Measurements from ENCODE around the gene NLRP1. TPM values are rescaled to one million over a fixed set of nuclear protein-coding genes. Genes with fewer than 3 reads are reported as not detected.

Gene NLRP1
- total and polyA plus RNA-seq, 9 of the 15 experiments (the other 6 are each of a cell fraction or from before 2014, with no cell fraction given), result 4.0 to 69.4 (median 27.7) TPM

DNA sequence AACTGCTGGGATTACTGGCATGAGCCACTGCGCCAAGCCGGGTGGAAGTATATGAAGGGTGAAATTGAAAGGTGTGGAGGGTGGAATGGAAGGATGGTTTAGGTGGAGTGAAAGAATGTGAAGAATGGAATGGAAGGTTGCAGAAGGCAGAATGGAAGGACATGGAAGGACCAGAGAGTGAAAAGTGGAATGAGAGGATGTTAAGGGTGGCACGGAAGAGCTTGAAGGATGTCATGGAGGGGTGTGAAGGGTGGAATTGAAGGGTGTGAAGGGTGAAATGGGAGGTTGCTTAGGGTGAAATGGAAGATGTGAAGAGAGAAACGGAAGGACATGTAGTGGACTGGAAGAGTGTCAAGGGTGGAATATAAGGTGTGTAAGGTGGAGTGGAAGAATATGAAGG lies 81.8 kb downstream of the NLRP1 start (continued):
- TF ChIP-seq ZFX (CRISPR knock-in tag; IDR thresholded peaks at IDR 0.05) (no peak), ZNF232 (CRISPR knock-in tag; IDR thresholded peaks at IDR 0.05) (no peak), NEUROD1 (IDR thresholded peaks at IDR 0.05; ENCODE audit: borderline replicate concordance, low read depth, low read length, partially characterized antibody) (no peak), ZNF551 (CRISPR knock-in tag; IDR thresholded peaks at IDR 0.05) (no peak), BDP1 (IDR thresholded peaks at IDR 0.05; ENCODE audit: insufficient read depth, insufficient read length) (no peak), POLR2B (IDR thresholded peaks at IDR 0.05; ENCODE audit: low read depth, partially characterized antibody) (peak; percentile 36)

DNA sequence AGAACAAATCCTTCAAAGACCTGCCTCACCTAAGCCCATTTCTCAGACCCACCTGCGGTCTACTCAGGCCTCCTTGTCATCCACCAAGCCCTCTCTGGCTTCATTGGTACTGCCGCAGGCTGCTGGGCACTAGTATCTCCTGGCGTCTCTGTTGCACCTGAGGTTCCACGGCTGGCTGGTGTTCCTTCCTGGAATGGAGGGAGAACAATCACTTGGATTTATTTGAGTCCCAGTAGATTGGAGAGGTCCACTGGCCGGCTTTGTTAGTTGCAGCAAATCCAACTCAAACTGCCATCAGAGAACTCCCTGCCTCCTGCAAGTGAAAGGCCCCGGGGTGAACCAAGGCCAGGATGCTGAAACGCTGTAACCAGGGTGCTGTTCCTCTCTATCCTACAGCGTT lies 82.6 kb downstream of the NLRP1 start:
- ChIA-PET POLR2A (no interaction called here), CTCF (ENCODE audit: low intra/inter-chr PET ratio) (no interaction called here)
- H3K4me3 ChIP-seq, result no peak overlapping the region
- no peaks in the 10 kb centered on the region for H4K20me1 ChIP-seq (replicated peaks; ENCODE audit: control insufficient read depth, insufficient read depth, low read length)
- H2AFZ ChIP-seq (ENCODE audit: low read depth, low read length), result no peak overlapping the region
- no peaks in the 10 kb centered on the region for H3K27me3 ChIP-seq (ENCODE audit: control insufficient read depth in 2 of 2, insufficient read depth in 2 of 2, low read length in 2 of 2)
- H3K9ac ChIP-seq (ENCODE audit: insufficient read depth in 1 of 2, low read depth in 2 of 2, low read length in 2 of 2), result no peak overlapping the region
- intact Hi-C loops (cut with micrococcal nuclease), result no loop called here
- H3K9me3 ChIP-seq (replicated peaks; ENCODE audit: control insufficient read depth, insufficient read depth, low read depth, low read length), result no peaks in the 10 kb centered on the region
- WGBS (ENCODE audit: insufficient coverage, low coverage, missing lambda C conversion rate), result 76% methylated on average over 7 of the region's 8 CpGs
- DNase-seq (ENCODE audit: extremely low read depth in 1 of 4, low spot score in 3 of 4) (no peak), FAIRE-seq (no peak), ATAC-seq (no peak)
- in situ Hi-C loops (cut with MboI), result no loop called here
- peaks cover 14% of the 10 kb centered on the region; the same call in 2 of the 3 replicates for H3K36me3 ChIP-seq (ENCODE audit: control insufficient read depth, insufficient read depth, low read length)
- BruUV-seq (replicated peaks), result no TSS peak
- no peaks in the 10 kb centered on the region for H3K9me1 ChIP-seq (ENCODE audit: control insufficient read depth, insufficient read depth, low read length)
- H3K4me2 ChIP-seq (ENCODE audit: insufficient read depth, low read length), result no peak overlapping the region
- TF ChIP-seq CSDE1 (IDR thresholded peaks at IDR 0.05), result no peak
- no peaks in the 10 kb centered on the region for H3K4me1 ChIP-seq (replicated peaks in 1 of 2; ENCODE audit: control insufficient read depth in 2 of 2, insufficient read depth in 2 of 2, low read length in 2 of 2)
- no peak overlapping the region for H3K27ac ChIP-seq (ENCODE audit: extremely low read depth, low read depth, low read length)
- no peaks in the 10 kb centered on the region for H3K79me2 ChIP-seq (ENCODE audit: control insufficient read depth, insufficient read depth, low read length)

Measured in K562 (cell line).